HepG2 (cell line): ENCODE measurements around the gene METRN. TPM values are rescaled to one million over a fixed set of nuclear protein-coding genes. Genes with fewer than 3 reads are reported as not detected.
A peak's percentile ranks its signal among the peaks of the same experiment; 100 is the strongest.

Source experiments
- CBX5 ChIP-seq: sonication (generic); formaldehyde crosslinking; IDR thresholded peaks from 2 replicates; pipeline ENCODE4 v1.4.0; 2020; ENCODE audit warnings: missing genetic modification reagents, borderline replicate concordance
- ERF ChIP-seq: IDR thresholded peaks from 2 replicates; pipeline ENCODE4 v1.6.1; 2018; ENCODE audit warnings: missing biosample characterization, missing genetic modification reagents
- GATAD1 ChIP-seq: IDR thresholded peaks from 2 replicates; pipeline ENCODE4 v1.6.1; 2016; ENCODE audit warnings: missing genetic modification reagents, missing compliant biosample characterization
- HES4 ChIP-seq: sonication (generic); formaldehyde crosslinking; IDR thresholded peaks from 2 replicates; pipeline ENCODE4 v1.9.0; 2021; ENCODE audit warnings: mild to moderate bottlenecking, missing genetic modification reagents, borderline replicate concordance
- HMG20A ChIP-seq: IDR thresholded peaks from 2 replicates; pipeline ENCODE4 v1.6.1; 2016; ENCODE audit warnings: borderline replicate concordance
- HNRNPK ChIP-seq: fragments of 200-400 bp; formaldehyde crosslinking; IDR thresholded peaks from 2 replicates; pipeline ENCODE4 v1.6.1; 2018; ENCODE audit warnings: low read length, low read depth, moderate library complexity, mild to moderate bottlenecking; ENCODE audit not compliant: poor library complexity, severe bottlenecking
- MATR3 ChIP-seq: sonication (generic); formaldehyde crosslinking; IDR thresholded peaks from 2 replicates; pipeline ENCODE4 v1.4.0; 2020; ENCODE audit warnings: missing genetic modification reagents
- MEIS1 ChIP-seq: sonication (generic); formaldehyde crosslinking; IDR thresholded peaks from 2 replicates; pipeline ENCODE4 v1.9.0; 2021; ENCODE audit warnings: mild to moderate bottlenecking, missing genetic modification reagents, moderate library complexity, borderline replicate concordance
- MTA1 ChIP-seq: sonication (generic); formaldehyde crosslinking; IDR thresholded peaks from 2 replicates; pipeline ENCODE4 v1.4.0; 2020; ENCODE audit warnings: missing genetic modification reagents, mild to moderate bottlenecking, borderline replicate concordance
- NR1H2 ChIP-seq: sonication (generic); formaldehyde crosslinking; IDR thresholded peaks from 2 replicates; pipeline ENCODE4 v1.8.1; 2022; ENCODE audit warnings: low read depth, missing genetic modification reagents, borderline replicate concordance
- RBM39 ChIP-seq: fragments of 200-400 bp; formaldehyde crosslinking; IDR thresholded peaks from one replicate; pipeline ENCODE4 v1.6.1; 2018; ENCODE audit warnings: antibody characterized with exemption, mild to moderate bottlenecking, low read depth, low read length; ENCODE audit not compliant: poor library complexity, severe bottlenecking
- SOX13 ChIP-seq, 3 experiments: fragments of 450-650 bp in 1 of 3; sonication (generic) in 1 of 3; formaldehyde crosslinking in 1 of 3; IDR thresholded peaks in 2 of 3; conservative IDR thresholded peaks in 1 of 3; 2 replicates each; pipeline versions ENCODE4 v1.5.0 to v1.6.1; 2016 to 2020; ENCODE audit warnings: antibody characterized with exemption in 1 of 3, mild to moderate bottlenecking in 1 of 3, missing compliant biosample characterization in 1 of 3, missing genetic modification reagents in 1 of 3, moderate library complexity in 1 of 3
- ZNF124 ChIP-seq: sonication (generic); formaldehyde crosslinking; IDR thresholded peaks from 2 replicates; pipeline ENCODE4 v1.4.0; 2020; ENCODE audit warnings: missing genetic modification reagents
- ZNF235 ChIP-seq: sonication (generic); formaldehyde crosslinking; IDR thresholded peaks from 2 replicates; pipeline ENCODE4 v1.8.1; 2023; ENCODE audit warnings: mild to moderate bottlenecking, missing genetic modification reagents, borderline replicate concordance
- ZNF251 ChIP-seq: sonication (generic); formaldehyde crosslinking; IDR thresholded peaks from 2 replicates; pipeline ENCODE4 v1.9.0; 2021; ENCODE audit warnings: mild to moderate bottlenecking, missing genetic modification reagents
- ZNF557 ChIP-seq: sonication (generic); formaldehyde crosslinking; IDR thresholded peaks from 2 replicates; pipeline ENCODE4 v1.4.0; 2020; ENCODE audit warnings: missing genetic modification reagents
- ZNF780A ChIP-seq: sonication (generic); formaldehyde crosslinking; IDR thresholded peaks from 2 replicates; pipeline ENCODE4 v1.8.0; 2022; ENCODE audit warnings: mild to moderate bottlenecking, missing genetic modification reagents, moderate library complexity
- ZNF790 ChIP-seq: sonication (generic); formaldehyde crosslinking; IDR thresholded peaks from 2 replicates; pipeline ENCODE4 v1.8.0; 2022; ENCODE audit warnings: missing genetic modification reagents, mild to moderate bottlenecking, borderline replicate concordance
- ZSCAN9 ChIP-seq: IDR thresholded peaks from 2 replicates; pipeline ENCODE4 v1.6.1; 2016; ENCODE audit warnings: borderline replicate concordance
- polyA plus RNA-seq, 8 experiments: library from polyadenylated mRNA; depleted of rRNA in 3 of 8; stranded (reverse) in 7 of 8; unstranded in 1 of 8; fragments of >200 nt; fragmentation: Illumina TruSeq in 4 of 8; extraction: Trizol in 4 of 8; gene quantifications; 2 replicates each; pipeline versions ENCODE4 v1.2.1 to v1.2.3, GENCODE V29; 2011 to 2016; ENCODE audit warnings: low read depth in 4 of 8, missing spikeins in 1 of 8, mixed read lengths in 1 of 8; ENCODE audit not compliant: insufficient read depth in 1 of 8
- total RNA-seq, 5 experiments: library from RNA; depleted of rRNA; stranded (reverse); fragments of >200 nt; fragmentation: Illumina TruSeq; extraction: Trizol; gene quantifications; 2 replicates each; pipeline ENCODE4 v1.2.3, GENCODE V29; 2016; ENCODE audit warnings: low read depth in 1 of 5
- TF ChIP-seq, protein P1 (sequence below): sonication (generic); formaldehyde crosslinking; IDR thresholded peaks from 2 replicates; pipeline ENCODE4 v1.8.1; 2023; ENCODE audit warnings: missing genetic modification reagents, inconsistent platforms, borderline replicate concordance
- TF ChIP-seq, protein P2 (sequence below): sonication (generic); formaldehyde crosslinking; IDR thresholded peaks from 2 replicates; pipeline ENCODE4 v1.5.1; 2020; ENCODE audit warnings: mild to moderate bottlenecking, missing genetic modification reagents, borderline replicate concordance
- TF ChIP-seq, protein P3 (sequence below): IDR thresholded peaks from 2 replicates; pipeline ENCODE4 v1.6.1; 2016; ENCODE audit warnings: low read depth, borderline replicate concordance

Gene METRN
- total and polyA plus RNA-seq, 2 of the 13 experiments (the other 11 are each of a cell fraction or from before 2014, with no cell fraction given) = 25.5 to 46.1 TPM

DNA sequence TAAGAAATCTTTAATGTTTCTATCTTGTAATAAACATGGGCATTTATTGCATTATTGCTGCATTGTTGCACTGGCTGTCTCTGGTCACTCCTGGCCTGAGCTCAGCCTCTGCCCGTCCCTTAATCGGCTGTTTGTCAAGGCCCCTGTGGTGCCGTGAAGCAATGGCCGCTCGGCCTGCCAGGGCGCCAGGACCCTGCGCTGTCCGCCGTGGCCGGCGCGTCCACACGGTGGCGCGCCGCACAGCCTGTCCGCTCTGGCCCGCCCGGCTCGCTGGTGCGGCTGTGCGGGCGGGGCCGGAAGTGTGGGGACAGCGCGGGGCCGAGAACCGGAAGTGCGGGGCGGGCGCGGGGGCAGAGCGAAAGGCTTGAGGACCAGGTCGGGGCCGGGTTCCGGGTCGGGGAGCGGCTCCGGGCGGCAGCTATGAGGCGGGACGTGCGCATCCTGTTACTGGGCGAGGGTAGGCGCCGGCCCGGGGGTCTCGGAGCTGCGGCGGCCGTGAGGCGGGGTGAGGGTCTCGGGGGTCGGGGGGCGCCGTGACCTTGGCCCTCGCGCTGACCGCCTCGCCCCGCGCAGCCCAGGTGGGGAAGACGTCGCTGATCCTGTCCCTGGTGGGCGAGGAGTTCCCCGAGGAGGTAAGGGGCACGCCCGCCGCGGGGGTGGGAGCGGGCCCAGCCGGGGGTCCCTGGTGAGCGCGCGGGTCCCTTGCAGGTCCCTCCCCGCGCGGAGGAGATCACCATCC is 47.0 kb upstream of the METRN start, which contains the start of gene RHOT2 (continued):
- TF ChIP-seq, protein P1, sequence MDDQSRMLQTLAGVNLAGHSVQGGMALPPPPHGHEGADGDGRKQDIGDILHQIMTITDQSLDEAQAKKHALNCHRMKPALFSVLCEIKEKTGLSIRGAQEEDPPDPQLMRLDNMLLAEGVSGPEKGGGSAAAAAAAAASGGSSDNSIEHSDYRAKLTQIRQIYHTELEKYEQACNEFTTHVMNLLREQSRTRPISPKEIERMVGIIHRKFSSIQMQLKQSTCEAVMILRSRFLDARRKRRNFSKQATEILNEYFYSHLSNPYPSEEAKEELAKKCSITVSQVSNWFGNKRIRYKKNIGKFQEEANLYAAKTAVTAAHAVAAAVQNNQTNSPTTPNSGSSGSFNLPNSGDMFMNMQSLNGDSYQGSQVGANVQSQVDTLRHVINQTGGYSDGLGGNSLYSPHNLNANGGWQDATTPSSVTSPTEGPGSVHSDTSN (CRISPR knock-in tag) = no peak
- TF ChIP-seq, protein P2, sequence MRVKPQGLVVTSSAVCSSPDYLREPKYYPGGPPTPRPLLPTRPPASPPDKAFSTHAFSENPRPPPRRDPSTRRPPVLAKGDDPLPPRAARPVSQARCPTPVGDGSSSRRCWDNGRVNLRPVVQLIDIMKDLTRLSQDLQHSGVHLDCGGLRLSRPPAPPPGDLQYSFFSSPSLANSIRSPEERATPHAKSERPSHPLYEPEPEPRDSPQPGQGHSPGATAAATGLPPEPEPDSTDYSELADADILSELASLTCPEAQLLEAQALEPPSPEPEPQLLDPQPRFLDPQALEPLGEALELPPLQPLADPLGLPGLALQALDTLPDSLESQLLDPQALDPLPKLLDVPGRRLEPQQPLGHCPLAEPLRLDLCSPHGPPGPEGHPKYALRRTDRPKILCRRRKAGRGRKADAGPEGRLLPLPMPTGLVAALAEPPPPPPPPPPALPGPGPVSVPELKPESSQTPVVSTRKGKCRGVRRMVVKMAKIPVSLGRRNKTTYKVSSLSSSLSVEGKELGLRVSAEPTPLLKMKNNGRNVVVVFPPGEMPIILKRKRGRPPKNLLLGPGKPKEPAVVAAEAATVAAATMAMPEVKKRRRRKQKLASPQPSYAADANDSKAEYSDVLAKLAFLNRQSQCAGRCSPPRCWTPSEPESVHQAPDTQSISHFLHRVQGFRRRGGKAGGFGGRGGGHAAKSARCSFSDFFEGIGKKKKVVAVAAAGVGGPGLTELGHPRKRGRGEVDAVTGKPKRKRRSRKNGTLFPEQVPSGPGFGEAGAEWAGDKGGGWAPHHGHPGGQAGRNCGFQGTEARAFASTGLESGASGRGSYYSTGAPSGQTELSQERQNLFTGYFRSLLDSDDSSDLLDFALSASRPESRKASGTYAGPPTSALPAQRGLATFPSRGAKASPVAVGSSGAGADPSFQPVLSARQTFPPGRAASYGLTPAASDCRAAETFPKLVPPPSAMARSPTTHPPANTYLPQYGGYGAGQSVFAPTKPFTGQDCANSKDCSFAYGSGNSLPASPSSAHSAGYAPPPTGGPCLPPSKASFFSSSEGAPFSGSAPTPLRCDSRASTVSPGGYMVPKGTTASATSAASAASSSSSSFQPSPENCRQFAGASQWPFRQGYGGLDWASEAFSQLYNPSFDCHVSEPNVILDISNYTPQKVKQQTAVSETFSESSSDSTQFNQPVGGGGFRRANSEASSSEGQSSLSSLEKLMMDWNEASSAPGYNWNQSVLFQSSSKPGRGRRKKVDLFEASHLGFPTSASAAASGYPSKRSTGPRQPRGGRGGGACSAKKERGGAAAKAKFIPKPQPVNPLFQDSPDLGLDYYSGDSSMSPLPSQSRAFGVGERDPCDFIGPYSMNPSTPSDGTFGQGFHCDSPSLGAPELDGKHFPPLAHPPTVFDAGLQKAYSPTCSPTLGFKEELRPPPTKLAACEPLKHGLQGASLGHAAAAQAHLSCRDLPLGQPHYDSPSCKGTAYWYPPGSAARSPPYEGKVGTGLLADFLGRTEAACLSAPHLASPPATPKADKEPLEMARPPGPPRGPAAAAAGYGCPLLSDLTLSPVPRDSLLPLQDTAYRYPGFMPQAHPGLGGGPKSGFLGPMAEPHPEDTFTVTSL (CRISPR knock-in tag) = no peak
- TF ChIP-seq HMG20A (no peak), RBM39 (peak; percentile 10), ERF (CRISPR knock-in tag) (peak; percentile 79), SOX13 (IDR thresholded peaks at IDR 0.05) (no peak), SOX13 (CRISPR knock-in tag; conservative IDR thresholded peaks at IDR 0.05 in 1 of 2, IDR thresholded peaks at IDR 0.05 in 1 of 2) (peak in 1 of 2 experiments; percentile 16; a peak in 1 of 4 replicates), ZNF557 (CRISPR knock-in tag) (no peak), MATR3 (CRISPR knock-in tag) (no peak), ZNF235 (CRISPR knock-in tag) (peak; percentile 73; the same call in 1 of the 2 replicates), MEIS1 (CRISPR knock-in tag) (no peak), ZNF251 (CRISPR knock-in tag) (no peak), NR1H2 (no peak; the same call in 1 of the 2 replicates), MTA1 (CRISPR knock-in tag) (peak; percentile 83; the same call in 1 of the 2 replicates), HES4 (CRISPR knock-in tag) (no peak), ZNF780A (CRISPR knock-in tag) (no peak), ZNF790 (CRISPR knock-in tag) (no peak), CBX5 (CRISPR knock-in tag) (no peak), HNRNPK (peak; percentile 55), ZNF124 (CRISPR knock-in tag) (no peak), GATAD1 (CRISPR knock-in tag) (peak; percentile 90), ZSCAN9 (CRISPR knock-in tag) (peak; percentile 66; the same call in 1 of the 2 replicates)
- TF ChIP-seq, protein P3, sequence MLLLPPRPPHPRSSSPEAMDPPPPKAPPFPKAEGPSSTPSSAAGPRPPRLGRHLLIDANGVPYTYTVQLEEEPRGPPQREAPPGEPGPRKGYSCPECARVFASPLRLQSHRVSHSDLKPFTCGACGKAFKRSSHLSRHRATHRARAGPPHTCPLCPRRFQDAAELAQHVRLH (CRISPR knock-in tag) = peak; percentile 68; the same call in 1 of the 2 replicates
